K562 (cell line): ENCODE measurements around the gene HNRNPM. TPM values are rescaled to one million over a fixed set of nuclear protein-coding genes. Genes with fewer than 3 reads are reported as not detected.

Experiments
- ATAC-seq: fragments of 200-7000 bp; cut with Tn5 transposase; 3 replicates; pipeline ENCODE4 v1.9.1; 2020; ENCODE audit warnings: moderate library complexity
- BruUV-seq: library from RNA; stranded (reverse); fragments of 400-500 nt; replicated peaks from 2 replicates; lab custom pipeline; 2021; lab: Mats Ljungman, UMichigan
- CTCF ChIA-PET: fragments of 300-600 bp; formaldehyde crosslinking; extraction: SDS; loops from one replicate; lab custom pipeline; 2021; ENCODE audit warnings: low intra/inter-chr PET ratio; lab: Yijun Ruan, JAX
- POLR2A ChIA-PET: fragments of 300-600, 350-650 bp; sonication (Branson Sonifier 250); formaldehyde crosslinking; extraction: SDS; loops from one replicate; lab custom pipeline; 2021; ENCODE audit warnings: antibody characterized with exemption, inconsistent platforms; lab: Yijun Ruan, JAX
- DNase-seq, 4 experiments: peaks; one replicate each; pipeline versions ENCODE4 v3.0.0 to v3.0.0-alpha.2; 2011 to 2018; ENCODE audit warnings: low spot score in 3 of 4, mixed read lengths in 3 of 4; ENCODE audit errors: extremely low read depth in 1 of 4
- FAIRE-seq: peaks from 2 replicates; lab custom pipeline; 2011; peaks lifted over from hg19 to GRCh38; lab: Jason Lieb, UNC
- H2AFZ ChIP-seq: 2 replicates; pipeline ENCODE4 v1.6.0; 2011; ENCODE audit warnings: low read depth, low read length, control low read depth, inconsistent platforms
- H3K27ac ChIP-seq: fragments of 200-600 bp; 3 replicates; pipeline ENCODE4 v1.8.0; 2011; ENCODE audit warnings: low read depth, mild to moderate bottlenecking, control low read depth, inconsistent platforms, low read length, moderate library complexity, mixed read lengths; ENCODE audit errors: extremely low read depth
- H3K27me3 ChIP-seq, 2 experiments: fragments of 300-600 bp in 1 of 2; 2 replicates in 1 of 2; 3 replicates in 1 of 2; pipeline versions ENCODE4 v1.6.0 to v1.8.0; 2011; ENCODE audit warnings: inconsistent platforms in 2 of 2, low read length in 2 of 2, mild to moderate bottlenecking in 1 of 2, mixed read lengths in 1 of 2, moderate library complexity in 1 of 2; ENCODE audit not compliant: control insufficient read depth in 2 of 2, insufficient read depth in 2 of 2
- H3K36me3 ChIP-seq: fragments of 300-600 bp; 3 replicates; pipeline ENCODE4 v1.8.0; 2011; ENCODE audit warnings: mild to moderate bottlenecking, low read length, inconsistent platforms; ENCODE audit not compliant: control insufficient read depth, insufficient read depth
- H3K4me1 ChIP-seq, 2 experiments: fragments of 200-600 bp in 1 of 2; replicated peaks in 1 of 2; 2 replicates in 1 of 2; 3 replicates in 1 of 2; pipeline versions ENCODE4 v1.5.1 to v1.8.0; 2011; ENCODE audit warnings: inconsistent platforms in 2 of 2, low read length in 2 of 2, mild to moderate bottlenecking in 1 of 2, mixed read lengths in 1 of 2, moderate library complexity in 1 of 2; ENCODE audit not compliant: control insufficient read depth in 2 of 2, insufficient read depth in 2 of 2
- H3K4me2 ChIP-seq: 2 replicates; pipeline ENCODE4 v1.6.1; 2011; ENCODE audit warnings: low read length, control low read depth, inconsistent platforms, mixed read lengths; ENCODE audit not compliant: insufficient read depth
- H3K4me3 ChIP-seq: fragments of 200-600 bp; sonication (generic), shearing (Covaris generic); 2 replicates; pipeline ENCODE4 v1.5.1; 2016; ENCODE audit warnings: control low read depth, inconsistent platforms
- H3K79me2 ChIP-seq: fragments of 200-600 bp; 3 replicates; pipeline ENCODE4 v1.8.0; 2011; ENCODE audit warnings: low read length, inconsistent platforms; ENCODE audit not compliant: control insufficient read depth, insufficient read depth
- H3K9ac ChIP-seq, 2 experiments: 2 replicates each; pipeline versions ENCODE4 v1.6.0 to v1.6.1; 2011; ENCODE audit warnings: low read depth in 2 of 2, low read length in 2 of 2, control low read depth in 1 of 2, inconsistent platforms in 1 of 2, mild to moderate bottlenecking in 1 of 2, mixed read lengths in 1 of 2; ENCODE audit not compliant: insufficient read depth in 1 of 2
- H3K9me1 ChIP-seq: one replicate; pipeline ENCODE4 v1.6.0; 2011; ENCODE audit warnings: inconsistent platforms, mild to moderate bottlenecking, low read length, moderate library complexity; ENCODE audit not compliant: control insufficient read depth, insufficient read depth
- H3K9me3 ChIP-seq: replicated peaks from 2 replicates; pipeline ENCODE4 v1.5.1; 2011; ENCODE audit warnings: low read depth, low read length, inconsistent platforms; ENCODE audit not compliant: control insufficient read depth, insufficient read depth
- H4K20me1 ChIP-seq: replicated peaks from 2 replicates; pipeline ENCODE4 v1.6.1; 2011; ENCODE audit warnings: low read length, inconsistent platforms, mixed read lengths; ENCODE audit not compliant: control insufficient read depth, insufficient read depth
- ASH1L ChIP-seq: fragments of 450-650 bp; IDR thresholded peaks from 2 replicates; pipeline ENCODE4 v1.6.1; 2018; ENCODE audit warnings: borderline replicate concordance, mild to moderate bottlenecking, low read depth; ENCODE audit not compliant: partially characterized antibody
- CBFA2T2 ChIP-seq: fragments of 450-650 bp; conservative IDR thresholded peaks from 2 replicates; pipeline ENCODE4 v1.6.1; 2017; ENCODE audit warnings: mild to moderate bottlenecking
- CTBP1 ChIP-seq: fragments of 450-650 bp; IDR thresholded peaks from 2 replicates; pipeline ENCODE4 v1.6.1; 2016; ENCODE audit warnings: borderline replicate concordance
- JUNB ChIP-seq: fragments of 450-650 bp; formaldehyde crosslinking; conservative IDR thresholded peaks from 2 replicates; pipeline ENCODE4 v1.4.0; 2020; ENCODE audit warnings: mild to moderate bottlenecking
- KDM1A ChIP-seq, 2 experiments: fragments of 450-650 bp; IDR thresholded peaks; 2 replicates each; pipeline ENCODE4 v1.6.1; 2016; ENCODE audit warnings: mild to moderate bottlenecking in 2 of 2
- KLF1 ChIP-seq: fragments of 450-650 bp; IDR thresholded peaks from 2 replicates; pipeline ENCODE4 v1.6.1; 2016; ENCODE audit warnings: missing genetic modification characterization, missing compliant biosample characterization
- MECOM ChIP-seq: fragments of 250-450 bp; sonication (Bioruptor Pico); IDR thresholded peaks from 2 replicates; pipeline ENCODE4 v1.8.0; 2022; ENCODE audit warnings: inconsistent platforms
- PPARD ChIP-seq: fragments of 250-450 bp; sonication (Bioruptor Pico); IDR thresholded peaks from 2 replicates; pipeline ENCODE4 v1.8.0; 2022; ENCODE audit warnings: inconsistent platforms, mild to moderate bottlenecking, moderate library complexity
- PTRF ChIP-seq: fragments of 450-650 bp; IDR thresholded peaks from 2 replicates; pipeline ENCODE4 v1.6.1; 2016; ENCODE audit warnings: mild to moderate bottlenecking, missing genetic modification characterization, missing compliant biosample characterization
- SLC30A9 ChIP-seq: fragments of 250-450 bp; sonication (Bioruptor Pico); IDR thresholded peaks from 2 replicates; pipeline ENCODE4 v1.8.0; 2022; ENCODE audit warnings: mild to moderate bottlenecking, moderate library complexity
- SRSF3 ChIP-seq: fragments of 200-400 bp; formaldehyde crosslinking; IDR thresholded peaks from 2 replicates; pipeline ENCODE4 v1.6.1; 2016; ENCODE audit warnings: mild to moderate bottlenecking, low read length, moderate library complexity; ENCODE audit not compliant: insufficient read depth
- ZFP30 ChIP-seq: fragments of 250-450 bp; sonication (Bioruptor Pico); IDR thresholded peaks from 2 replicates; pipeline ENCODE4 v1.8.0; 2022; ENCODE audit warnings: moderate library complexity, mild to moderate bottlenecking, inconsistent platforms, borderline replicate concordance
- ZNF212 ChIP-seq: fragments of 450-650 bp; formaldehyde crosslinking; IDR thresholded peaks from 2 replicates; pipeline ENCODE4 v1.4.0; 2020; ENCODE audit warnings: mild to moderate bottlenecking
- ZNF57 ChIP-seq: fragments of 450-650 bp; formaldehyde crosslinking; IDR thresholded peaks from 2 replicates; pipeline ENCODE4 v1.4.0; 2020; ENCODE audit warnings: mild to moderate bottlenecking, moderate library complexity
- ZNF583 ChIP-seq: fragments of 250-450 bp; sonication (Bioruptor Pico); IDR thresholded peaks from 2 replicates; pipeline ENCODE4 v1.4.0; 2020
- ZNF707 ChIP-seq: fragments of 250-450 bp; sonication (Bioruptor Pico); conservative IDR thresholded peaks from 2 replicates; pipeline ENCODE4 v1.8.0; 2022; ENCODE audit warnings: inconsistent platforms, mild to moderate bottlenecking, moderate library complexity
- WGBS: fragments of 100-300 bp; shearing (Covaris generic); methylation state at CpG from one replicate; pipeline ENCODE4 v1.1.6; 2016; ENCODE audit warnings: low coverage, mixed read lengths; ENCODE audit not compliant: insufficient coverage; ENCODE audit errors: missing lambda C conversion rate; 5-methylcytosine and 5-hydroxymethylcytosine counted together
- in situ Hi-C: fragments of 300-500 bp; cut with MboI; formaldehyde crosslinking; loops from 4 replicates; pipeline ENCODE4 v1.15.0; 2018; ENCODE audit warnings: inconsistent platforms, mixed read lengths
- intact Hi-C: fragments of 100-400 bp; cut with micrococcal nuclease; formaldehyde crosslinking; loops from 2 replicates; pipeline ENCODE4 v1.14.2; 2022
- polyA plus RNA-seq, 8 experiments: library from polyadenylated mRNA; depleted of rRNA in 4 of 8; stranded (reverse) in 5 of 8; unstranded in 3 of 8; fragments of >200 nt; fragmentation: Nextera tagmentation in 2 of 8; fragmentation: Illumina TruSeq in 1 of 8; extraction: Ambion mirVana in 2 of 8; extraction: Trizol in 1 of 8; gene quantifications; 2 replicates each; pipeline versions ENCODE4 v1.2.1 to v1.2.3, GENCODE V29; 2011 to 2014; ENCODE audit warnings: inconsistent platforms in 1 of 8, missing spikeins in 1 of 8
- total RNA-seq, 7 experiments: library from RNA; depleted of rRNA in 6 of 7; stranded (reverse); fragments of >200 nt in 6 of 7; fragmentation: Illumina TruSeq in 2 of 7; extraction: Trizol in 2 of 7; gene quantifications; 2 replicates each; pipeline versions ENCODE4 v1.2.1 to v1.2.3, GENCODE V29; 2011 to 2021; ENCODE audit warnings: low replicate concordance in 1 of 7
- TF ChIP-seq, protein P1 (sequence below): fragments of 450-650 bp; formaldehyde crosslinking; IDR thresholded peaks from 2 replicates; pipeline ENCODE4 v1.4.0; 2020; ENCODE audit warnings: mild to moderate bottlenecking, moderate library complexity
- TF ChIP-seq, protein P2 (sequence below), 2 experiments: fragments of 450-650 bp in 1 of 2; IDR thresholded peaks; 2 replicates each; pipeline ENCODE4 v1.6.1; 2011 to 2017; ENCODE audit warnings: low read depth in 2 of 2, antibody characterized with exemption in 1 of 2, borderline replicate concordance in 1 of 2, low read length in 1 of 2, mild to moderate bottlenecking in 1 of 2, mixed read lengths in 1 of 2; ENCODE audit not compliant: control insufficient read depth in 1 of 2

Gene HNRNPM
- total and polyA plus RNA-seq, 9 of the 15 experiments (the other 6 are each of a cell fraction or from before 2014, with no cell fraction given): 11.1 to 340 (median 195) TPM

DNA sequence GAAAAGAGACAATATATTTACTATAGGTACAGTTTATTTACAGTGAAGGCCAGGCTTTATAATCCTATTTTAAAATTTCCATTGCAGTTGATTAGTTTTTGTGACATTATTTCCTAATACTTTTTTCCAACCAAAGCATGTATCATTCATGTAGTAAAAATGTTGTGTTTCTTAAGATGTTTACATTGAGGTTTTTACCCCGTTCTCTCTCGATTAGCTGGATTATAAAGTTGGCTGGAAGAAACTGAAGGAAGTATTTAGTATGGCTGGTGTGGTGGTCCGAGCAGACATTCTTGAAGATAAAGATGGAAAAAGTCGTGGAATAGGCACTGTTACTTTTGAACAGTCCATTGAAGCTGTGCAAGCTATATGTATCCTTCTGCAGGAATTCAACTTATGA lies 21.2 kb downstream of the HNRNPM start (continued):
- TF ChIP-seq CTBP1: no peak
- TF ChIP-seq ASH1L: no peak
- no peak for TF ChIP-seq SRSF3
- no peak for TF ChIP-seq ZFP30 (CRISPR knock-in tag)
- TF ChIP-seq ZNF212 (CRISPR knock-in tag): no peak
- TF ChIP-seq, all 486 proteins: peak for 0

DNA sequence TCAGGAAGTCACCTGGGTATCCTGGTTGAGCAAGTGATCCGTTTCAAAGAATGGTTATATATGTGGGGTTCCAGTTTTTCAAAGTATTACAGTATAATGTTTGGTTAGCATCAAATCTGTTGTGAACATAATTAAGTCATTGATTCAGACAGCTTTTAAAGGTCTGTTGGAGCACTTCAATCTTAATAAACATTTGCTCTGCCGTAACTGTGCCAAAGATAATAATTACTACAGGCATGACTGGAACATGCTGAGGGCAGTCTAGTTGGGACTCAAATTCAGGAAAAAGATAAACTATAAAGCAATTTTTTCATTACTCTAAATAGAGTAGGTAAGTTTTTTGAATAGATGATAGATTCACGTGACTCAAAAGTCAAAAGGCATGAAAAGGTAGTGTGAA lies 23.3 kb downstream of the HNRNPM start:
- Histone ChIP-seq H3K9me3 (no peaks in the 10 kb centered on the region), H3K4me1 (no peaks in the 10 kb centered on the region), H2AFZ (no peak overlapping the region), H3K9ac (no peak overlapping the region), H3K4me2 (no peak overlapping the region), H3K4me3 (no peak overlapping the region), H3K9me1 (no peaks in the 10 kb centered on the region), H3K27me3 (no peaks in the 10 kb centered on the region), H4K20me1 (no peaks in the 10 kb centered on the region; the same call in none of the 2 replicates), H3K36me3 (peaks cover 99% of the 10 kb centered on the region), H3K27ac (no peak overlapping the region), H3K79me2 (peaks cover 40% of the 10 kb centered on the region)
- ChIA-PET CTCF (no interaction called here), POLR2A (interaction anchor here (1.2 kb wide), 1 partner anchor 14 kb away, joined by 5 read pairs; no protein-coding TSS in a partner anchor)
- no peak for DNase-seq
- intact Hi-C loops: no loop called here
- in situ Hi-C loops: no loop called here
- 96% methylated on average over 3 of the region's 3 CpGs for WGBS
- ATAC-seq: no peak
- no peak for FAIRE-seq
- BruUV-seq: no TSS peak
- no peak for TF ChIP-seq ZNF707
- no peak for TF ChIP-seq ZNF583
- TF ChIP-seq, protein P1, sequence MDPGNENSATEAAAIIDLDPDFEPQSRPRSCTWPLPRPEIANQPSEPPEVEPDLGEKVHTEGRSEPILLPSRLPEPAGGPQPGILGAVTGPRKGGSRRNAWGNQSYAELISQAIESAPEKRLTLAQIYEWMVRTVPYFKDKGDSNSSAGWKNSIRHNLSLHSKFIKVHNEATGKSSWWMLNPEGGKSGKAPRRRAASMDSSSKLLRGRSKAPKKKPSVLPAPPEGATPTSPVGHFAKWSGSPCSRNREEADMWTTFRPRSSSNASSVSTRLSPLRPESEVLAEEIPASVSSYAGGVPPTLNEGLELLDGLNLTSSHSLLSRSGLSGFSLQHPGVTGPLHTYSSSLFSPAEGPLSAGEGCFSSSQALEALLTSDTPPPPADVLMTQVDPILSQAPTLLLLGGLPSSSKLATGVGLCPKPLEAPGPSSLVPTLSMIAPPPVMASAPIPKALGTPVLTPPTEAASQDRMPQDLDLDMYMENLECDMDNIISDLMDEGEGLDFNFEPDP: no peak
- no peak for TF ChIP-seq ZNF57 (CRISPR knock-in tag)
- no peak for TF ChIP-seq CBFA2T2
- no peak for TF ChIP-seq MECOM (CRISPR knock-in tag)
- no peak for TF ChIP-seq PPARD (CRISPR knock-in tag)
- TF ChIP-seq PTRF (tag): no peak
- no peak for TF ChIP-seq JUNB (CRISPR knock-in tag)
- TF ChIP-seq, protein P2, sequence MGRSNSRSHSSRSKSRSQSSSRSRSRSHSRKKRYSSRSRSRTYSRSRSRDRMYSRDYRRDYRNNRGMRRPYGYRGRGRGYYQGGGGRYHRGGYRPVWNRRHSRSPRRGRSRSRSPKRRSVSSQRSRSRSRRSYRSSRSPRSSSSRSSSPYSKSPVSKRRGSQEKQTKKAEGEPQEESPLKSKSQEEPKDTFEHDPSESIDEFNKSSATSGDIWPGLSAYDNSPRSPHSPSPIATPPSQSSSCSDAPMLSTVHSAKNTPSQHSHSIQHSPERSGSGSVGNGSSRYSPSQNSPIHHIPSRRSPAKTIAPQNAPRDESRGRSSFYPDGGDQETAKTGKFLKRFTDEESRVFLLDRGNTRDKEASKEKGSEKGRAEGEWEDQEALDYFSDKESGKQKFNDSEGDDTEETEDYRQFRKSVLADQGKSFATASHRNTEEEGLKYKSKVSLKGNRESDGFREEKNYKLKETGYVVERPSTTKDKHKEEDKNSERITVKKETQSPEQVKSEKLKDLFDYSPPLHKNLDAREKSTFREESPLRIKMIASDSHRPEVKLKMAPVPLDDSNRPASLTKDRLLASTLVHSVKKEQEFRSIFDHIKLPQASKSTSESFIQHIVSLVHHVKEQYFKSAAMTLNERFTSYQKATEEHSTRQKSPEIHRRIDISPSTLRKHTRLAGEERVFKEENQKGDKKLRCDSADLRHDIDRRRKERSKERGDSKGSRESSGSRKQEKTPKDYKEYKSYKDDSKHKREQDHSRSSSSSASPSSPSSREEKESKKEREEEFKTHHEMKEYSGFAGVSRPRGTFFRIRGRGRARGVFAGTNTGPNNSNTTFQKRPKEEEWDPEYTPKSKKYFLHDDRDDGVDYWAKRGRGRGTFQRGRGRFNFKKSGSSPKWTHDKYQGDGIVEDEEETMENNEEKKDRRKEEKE (IDR thresholded peaks at IDR 0.05; ENCODE audit: borderline replicate concordance in 1 of 2, control insufficient read depth in 1 of 2, low read depth in 2 of 2, low read length in 1 of 2): no peak
- no peak for TF ChIP-seq ZFP30 (CRISPR knock-in tag)
- no peak for TF ChIP-seq SLC30A9
- no peak for TF ChIP-seq KDM1A (IDR thresholded peaks at IDR 0.05)
- no peak for TF ChIP-seq KLF1 (tag)
